Measurements from ENCODE around the gene YPEL2.
"Not testable (repeated sequence)": the region's sequence is repeated elsewhere in the genome, so short reads cannot be mapped to it uniquely, and the experiment has no call there.

The YPEL2 gene, protein sequence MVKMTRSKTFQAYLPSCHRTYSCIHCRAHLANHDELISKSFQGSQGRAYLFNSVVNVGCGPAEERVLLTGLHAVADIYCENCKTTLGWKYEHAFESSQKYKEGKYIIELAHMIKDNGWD

DNA sequence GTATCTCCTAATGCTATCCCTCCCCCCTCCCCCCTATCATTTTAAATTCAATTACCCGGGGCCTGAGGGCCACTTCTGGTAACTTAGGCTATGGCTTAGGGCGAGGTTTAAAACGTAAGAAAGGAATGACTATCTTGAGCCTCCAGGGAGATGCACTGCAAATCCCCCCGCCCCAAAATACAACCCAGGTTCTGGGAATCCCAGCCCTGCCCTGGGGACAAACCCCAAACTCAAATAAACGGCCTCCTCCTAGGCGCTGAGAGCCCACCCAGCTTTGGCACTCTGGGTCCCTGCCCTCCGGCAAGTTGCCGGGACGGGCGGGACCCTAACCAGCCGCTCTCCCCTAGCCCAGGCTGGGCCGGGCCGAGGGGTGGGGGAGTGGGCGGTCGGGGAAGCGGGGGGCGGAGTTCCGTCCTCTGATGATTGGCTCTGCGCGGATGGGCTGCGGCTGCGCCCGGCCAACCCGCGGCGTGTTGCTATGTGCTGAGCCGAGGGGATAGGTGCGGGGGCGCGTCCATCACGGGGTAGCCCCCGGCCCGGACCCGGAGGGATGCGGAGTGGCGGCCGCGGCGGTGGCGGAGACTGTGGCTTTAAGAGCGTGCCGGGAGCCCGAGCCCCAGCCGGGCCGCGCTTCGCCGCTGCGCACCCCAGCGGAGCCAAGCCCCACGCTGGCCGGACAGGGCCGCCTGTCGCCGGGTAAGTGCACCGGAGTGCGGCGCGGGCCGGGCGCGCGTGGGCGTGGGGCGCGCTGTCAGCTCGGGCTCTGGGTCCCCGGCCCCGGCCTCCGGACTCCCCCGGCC, at the start of gene YPEL2:
Gene YPEL2, plus strand, starts transcription at position 527 of the 800 bp plus-strand sequence. CDS start 21,755 bp downstream, outside the sequence.
- no peak for TF ChIP-seq ZNF274 (IDR thresholded peaks at IDR 0.05; ENCODE audit: low read depth, low read length)
- peak within 1 kb of the TSS; percentile 82 for H3K4me3 ChIP-seq (ENCODE audit: low read length)

DNA sequence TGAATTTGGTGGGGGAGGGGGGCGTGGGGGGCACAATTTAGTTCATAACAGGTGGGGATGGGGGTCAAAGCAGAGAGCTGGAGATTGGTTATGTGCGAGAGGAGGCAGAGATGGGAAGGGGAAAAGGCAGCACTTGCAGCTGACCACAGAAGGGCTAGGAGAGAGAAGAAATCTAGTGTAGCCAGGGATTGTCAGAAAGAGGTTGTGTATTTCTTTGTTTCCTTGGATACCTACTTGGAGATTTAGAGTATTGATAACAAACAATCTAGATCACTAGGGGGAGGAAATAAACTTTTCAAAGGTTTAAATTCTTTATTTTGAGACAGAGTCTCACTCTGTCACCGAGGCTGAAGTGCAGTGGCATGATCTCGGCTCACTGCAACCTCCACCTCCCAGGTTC, 47.1 kb upstream of the YPEL2 start:
- no peak for TF ChIP-seq ZNF274 (IDR thresholded peaks at IDR 0.05; ENCODE audit: low read depth, low read length)
- H3K4me3 ChIP-seq (ENCODE audit: low read length), result no peak overlapping the region

- no peak overlapping the region for H3K4me3 ChIP-seq (ENCODE audit: low read length)
- no peak for TF ChIP-seq ZNF274 (IDR thresholded peaks at IDR 0.05; ENCODE audit: low read depth, low read length)
Measured at GRCh38 chr17:59287452-59287851, 44.0 kb upstream of the YPEL2 start.

- no peak for TF ChIP-seq ZNF274 (IDR thresholded peaks at IDR 0.05; ENCODE audit: low read depth, low read length)
- H3K4me3 ChIP-seq (ENCODE audit: low read length), result no peak overlapping the region
Measured at GRCh38 chr17:59287891-59288290, 43.6 kb upstream of the YPEL2 start.

- H3K4me3 ChIP-seq (ENCODE audit: low read length), result no peak overlapping the region
- no peak for TF ChIP-seq ZNF274 (IDR thresholded peaks at IDR 0.05; ENCODE audit: low read depth, low read length)
Measured at GRCh38 chr17:59289981-59290301, 41.5 kb upstream of the YPEL2 start.

- H3K4me3 ChIP-seq (ENCODE audit: low read length), result not testable (repeated sequence)
Measured at GRCh38 chr17:59290302-59290998, 41.0 kb upstream of the YPEL2 start.

- TF ChIP-seq ZNF274 (IDR thresholded peaks at IDR 0.05; ENCODE audit: low read depth, low read length), result no peak
- H3K4me3 ChIP-seq (ENCODE audit: low read length), result no peak overlapping the region
Measured at GRCh38 chr17:59292174-59292523, 39.3 kb upstream of the YPEL2 start.

DNA sequence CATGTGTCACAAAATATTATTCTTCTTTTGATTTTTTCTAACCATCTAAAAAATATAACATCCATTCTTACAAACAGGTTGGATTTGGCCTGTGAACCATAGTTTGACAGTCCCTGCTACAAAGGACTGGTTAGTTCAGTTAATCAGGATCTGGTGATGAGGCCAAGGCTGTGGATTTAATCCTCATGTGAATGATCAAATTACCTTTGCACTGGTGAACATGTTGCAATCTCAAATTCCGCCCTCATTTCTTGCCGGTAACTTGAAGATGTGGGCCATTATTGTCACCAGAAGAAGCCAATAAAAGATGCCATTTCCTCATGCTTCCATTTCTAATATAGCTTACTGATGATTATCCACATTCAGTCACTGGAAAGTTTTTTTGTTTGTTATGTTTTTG, 35.3 kb upstream of the YPEL2 start:
- TF ChIP-seq ZNF274 (IDR thresholded peaks at IDR 0.05; ENCODE audit: low read depth, low read length), result no peak
- no peak overlapping the region for H3K4me3 ChIP-seq (ENCODE audit: low read length)

DNA sequence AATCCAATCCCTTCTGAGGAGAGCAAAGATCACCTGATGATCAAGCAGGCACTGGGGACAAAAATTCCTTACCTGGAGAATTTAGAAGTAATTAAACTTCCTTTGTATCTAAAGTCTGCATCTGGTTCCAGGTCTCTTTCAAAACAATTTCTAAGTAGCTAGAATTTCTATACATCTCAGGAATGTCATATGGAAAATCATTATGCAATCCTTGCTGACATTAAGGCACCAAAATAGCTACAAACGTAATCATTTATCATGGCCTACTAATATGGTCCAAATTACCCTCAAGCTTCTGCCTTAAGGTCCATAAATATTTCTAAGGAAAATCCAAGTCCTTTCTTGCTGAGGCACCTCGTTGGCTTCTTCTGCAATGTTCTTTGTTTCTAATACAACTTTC, 32.9 kb upstream of the YPEL2 start:
- TF ChIP-seq ZNF274 (IDR thresholded peaks at IDR 0.05; ENCODE audit: low read depth, low read length), result no peak
- no peak overlapping the region for H3K4me3 ChIP-seq (ENCODE audit: low read length)

DNA sequence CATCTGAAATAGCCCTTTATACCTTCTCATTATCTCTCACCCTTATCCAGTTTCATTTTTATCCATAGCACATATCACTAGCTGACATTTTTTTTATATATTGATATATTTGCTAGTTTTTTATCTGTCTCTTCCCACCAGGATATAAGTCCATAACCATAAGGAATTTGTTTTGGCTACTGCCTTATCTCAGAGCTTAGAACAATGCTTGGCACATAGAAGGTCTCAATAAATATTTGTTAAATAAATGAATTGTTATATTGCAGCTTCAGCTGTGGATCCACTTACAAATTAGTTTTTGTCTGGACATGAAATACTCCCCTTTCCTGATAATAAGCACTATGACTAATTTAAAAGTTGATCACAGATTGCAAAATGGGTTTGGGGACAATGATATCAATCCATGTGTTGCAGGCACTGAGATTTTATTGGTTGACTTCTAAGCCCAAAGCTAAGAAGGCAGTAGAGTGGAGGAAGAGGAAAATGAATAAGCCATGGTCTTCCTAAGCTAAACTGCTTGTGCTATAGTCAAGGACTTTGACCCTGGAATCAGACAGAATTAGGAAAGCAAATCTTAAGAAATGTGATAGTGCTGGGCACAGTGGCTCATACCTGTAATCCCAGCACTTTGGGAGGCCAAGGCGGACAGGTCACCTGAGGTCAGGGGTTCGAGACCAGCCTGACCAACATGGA, 31.9 kb upstream of the YPEL2 start:
- H3K4me3 ChIP-seq (ENCODE audit: low read length), result no peak overlapping the region
- no peak for TF ChIP-seq ZNF274 (IDR thresholded peaks at IDR 0.05; ENCODE audit: low read depth, low read length)

DNA sequence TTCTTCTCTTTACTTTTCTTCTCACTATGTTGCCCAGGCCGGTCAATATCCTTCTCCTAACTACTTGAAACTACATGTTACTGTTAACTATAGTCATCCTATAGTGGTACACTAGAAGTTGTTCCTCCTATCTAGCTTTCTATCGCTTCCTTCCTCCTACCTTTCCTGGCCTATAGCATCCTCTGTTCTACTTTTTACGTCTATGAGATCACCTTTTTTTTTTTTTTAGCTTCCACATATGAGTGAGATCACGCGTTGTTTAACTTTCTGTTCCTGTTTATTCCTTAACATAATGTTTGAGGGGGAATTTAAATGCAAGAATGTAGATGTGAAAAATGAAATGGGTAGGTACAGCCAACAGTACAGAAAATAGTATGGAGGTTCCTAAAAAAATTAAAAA, 30.5 kb upstream of the YPEL2 start:
- TF ChIP-seq ZNF274 (IDR thresholded peaks at IDR 0.05; ENCODE audit: low read depth, low read length), result no peak
- no peak overlapping the region for H3K4me3 ChIP-seq (ENCODE audit: low read length)

- H3K4me3 ChIP-seq (ENCODE audit: low read length), result no peak overlapping the region
- no peak for TF ChIP-seq ZNF274 (IDR thresholded peaks at IDR 0.05; ENCODE audit: low read depth, low read length)
Measured at GRCh38 chr17:59304811-59305210, 26.6 kb upstream of the YPEL2 start.

DNA sequence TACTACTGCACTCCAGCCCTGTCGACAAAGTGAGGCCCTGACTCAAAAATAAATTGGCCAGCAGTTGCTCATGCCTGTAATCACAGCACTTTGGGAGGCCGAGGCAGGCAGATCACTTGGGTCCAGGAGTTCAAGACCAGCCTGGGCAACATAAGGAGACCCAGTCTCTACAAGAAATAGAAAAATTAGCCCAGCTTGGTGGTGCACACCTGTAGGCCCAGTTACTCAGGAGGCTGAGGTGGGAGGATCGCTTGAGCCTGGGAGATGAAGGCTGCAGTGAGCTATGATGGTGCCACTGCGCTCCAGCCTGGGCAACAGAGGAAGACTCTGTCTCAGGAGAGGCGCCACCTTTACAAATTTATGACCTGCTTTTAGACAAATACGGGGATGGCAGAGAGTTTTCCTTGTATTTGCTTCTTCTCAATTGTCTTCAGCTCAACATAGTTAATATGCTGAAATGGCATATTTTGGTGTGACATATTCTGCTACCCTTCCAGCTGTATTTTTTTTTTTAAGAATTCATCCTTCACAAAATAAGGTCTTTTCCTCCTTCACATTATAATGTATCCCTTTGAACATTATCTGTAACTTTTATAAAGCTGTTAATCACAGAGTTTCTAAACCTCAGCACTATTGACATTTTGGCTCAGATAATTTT, 21.1 kb upstream of the YPEL2 start:
- H3K4me3 ChIP-seq (ENCODE audit: low read length), result no peak overlapping the region
- TF ChIP-seq ZNF274 (IDR thresholded peaks at IDR 0.05; ENCODE audit: low read depth, low read length), result no peak

GRCh38 chr17:59311051-59311468, 20.4 kb upstream of the YPEL2 start:
- no peak for TF ChIP-seq ZNF274 (IDR thresholded peaks at IDR 0.05; ENCODE audit: low read depth, low read length)
- no peak overlapping the region for H3K4me3 ChIP-seq (ENCODE audit: low read length)

GRCh38 chr17:59311521-59311920, 19.9 kb upstream of the YPEL2 start:
- H3K4me3 ChIP-seq (ENCODE audit: low read length), result not testable (repeated sequence)

Data from GM08714 (cell line).